DOHH2 (cell line): ENCODE data around the gene ACRV1.

ENCODE experiments used
- H3F3A ChIP-seq: fragments of 200-600 bp; sonication (generic), shearing (Covaris generic); 2 replicates; pipeline ENCODE4 v1.6.0; 2016; ENCODE audit warnings: antibody characterized with exemption, mild to moderate bottlenecking; ENCODE audit not compliant: control insufficient read depth, insufficient read depth
- H3K27ac ChIP-seq: fragments of 200-600 bp; sonication (generic); 2 replicates; pipeline ENCODE4 v1.5.1; 2014; ENCODE audit warnings: low read depth, mild to moderate bottlenecking, low read length, moderate library complexity
- H3K27me3 ChIP-seq: fragments of 200-600 bp; sonication (generic); 2 replicates; pipeline ENCODE4 v1.6.1; 2014; ENCODE audit warnings: mild to moderate bottlenecking, low read length, mixed read lengths; ENCODE audit not compliant: control insufficient read depth
- H3K36me3 ChIP-seq: fragments of 200-600 bp; sonication (generic); 2 replicates; pipeline ENCODE4 v1.6.1; 2014; ENCODE audit warnings: mild to moderate bottlenecking, low read length, moderate library complexity, mixed read lengths; ENCODE audit not compliant: control insufficient read depth
- H3K4me1 ChIP-seq: fragments of 200-600 bp; sonication (generic); 2 replicates; pipeline ENCODE4 v1.6.1; 2014; ENCODE audit warnings: mild to moderate bottlenecking, low read length, mixed read lengths; ENCODE audit not compliant: control insufficient read depth
- H3K4me2 ChIP-seq: fragments of 200-600 bp; sonication (generic); 2 replicates; pipeline ENCODE4 v1.6.0; 2014; ENCODE audit warnings: mild to moderate bottlenecking, low read length, moderate library complexity
- H3K4me3 ChIP-seq: fragments of 200-600 bp; sonication (generic); 2 replicates; pipeline ENCODE4 v1.5.1; 2014; ENCODE audit warnings: mild to moderate bottlenecking, low read length, mixed read lengths
- H3K79me2 ChIP-seq: fragments of 200-600 bp; sonication (generic); 2 replicates; pipeline ENCODE4 v1.6.1; 2014; ENCODE audit warnings: mild to moderate bottlenecking, low read length, mixed read lengths; ENCODE audit not compliant: control insufficient read depth
- H3K9me2 ChIP-seq: fragments of 200-600 bp; sonication (generic); replicated peaks from 2 replicates; pipeline ENCODE4 v1.6.1; 2014; ENCODE audit warnings: mild to moderate bottlenecking, low read length, mixed read lengths; ENCODE audit not compliant: control insufficient read depth
- H3K9me3 ChIP-seq: fragments of 200-600 bp; sonication (generic); 2 replicates; pipeline ENCODE4 v1.6.1; 2014; ENCODE audit warnings: antibody characterized with exemption, low read length, mixed read lengths; ENCODE audit not compliant: control insufficient read depth, insufficient read depth
- H4K20me1 ChIP-seq: fragments of 200-600 bp; sonication (generic); 2 replicates; pipeline ENCODE4 v1.6.0; 2014; ENCODE audit warnings: low read depth, mild to moderate bottlenecking, antibody characterized with exemption, low read length, moderate library complexity; ENCODE audit not compliant: control insufficient read depth, insufficient read depth
- CTCF ChIP-seq: fragments of 200-600 bp; sonication (generic); IDR thresholded peaks from one replicate; pipeline ENCODE4 v1.5.1; 2014; ENCODE audit warnings: antibody characterized with exemption, mild to moderate bottlenecking, low read depth, low read length; ENCODE audit not compliant: poor library complexity, severe bottlenecking
- EZH2phosphoT487 ChIP-seq: fragments of 200-600 bp; sonication (generic); IDR thresholded peaks from 2 replicates; pipeline ENCODE4 v1.6.1; 2017; ENCODE audit warnings: borderline replicate concordance, mild to moderate bottlenecking, antibody characterized with exemption, low read length, moderate library complexity, mixed read lengths

The ACRV1 gene

GRCh38 chr11:125637840-125638239 is 42.8 kb downstream of the ACRV1 start:
- H3K79me2 ChIP-seq, result peaks cover 48% of the 10 kb centered on the region
- H3K9me2 ChIP-seq, result no peaks in the 10 kb centered on the region
- peaks cover 8% of the 10 kb centered on the region; the same call in 1 of the 2 replicates for H3F3A ChIP-seq
- no peak for TF ChIP-seq EZH2phosphoT487
- peak; percentile 16 for TF ChIP-seq CTCF
- H3K27ac ChIP-seq, result no peak overlapping the region
- H3K27me3 ChIP-seq, result no peaks in the 10 kb centered on the region
- peaks cover 96% of the 10 kb centered on the region for H3K36me3 ChIP-seq
- no peaks in the 10 kb centered on the region for H3K4me1 ChIP-seq
- no peaks in the 10 kb centered on the region for H4K20me1 ChIP-seq
- no peak overlapping the region for H3K4me3 ChIP-seq
- H3K9me3 ChIP-seq, result no peaks in the 10 kb centered on the region
- H3K4me2 ChIP-seq, result no peak overlapping the region

GRCh38 chr11:125627236-125627910 is 53.3 kb downstream of the ACRV1 start:
- Histone ChIP-seq H3K9me2 (no peaks in the 10 kb centered on the region), H3K4me1 (peaks cover 31% of the 10 kb centered on the region), H4K20me1 (peaks cover 9% of the 10 kb centered on the region; the same call in 1 of the 2 replicates), H3K4me2 (peak overlapping the region; percentile 91), H3K4me3 (peak overlapping the region; percentile 81), H3K27ac (no peak overlapping the region), H3K36me3 (peaks cover 62% of the 10 kb centered on the region), H3K79me2 (peaks cover 71% of the 10 kb centered on the region), H3K9me3 (no peaks in the 10 kb centered on the region), H3K27me3 (no peaks in the 10 kb centered on the region), H3F3A (peaks cover 13% of the 10 kb centered on the region)
- TF ChIP-seq CTCF (no peak), EZH2phosphoT487 (no peak)

- peak; percentile 59 for TF ChIP-seq CTCF
- no peak for TF ChIP-seq EZH2phosphoT487
- H4K20me1 ChIP-seq, result peaks cover 9% of the 10 kb centered on the region; the same call in 1 of the 2 replicates
- H3K9me2 ChIP-seq, result no peaks in the 10 kb centered on the region
- no peaks in the 10 kb centered on the region for H3K9me3 ChIP-seq
- H3K4me3 ChIP-seq, result peak overlapping the region; percentile 81
- peaks cover 17% of the 10 kb centered on the region for H3F3A ChIP-seq
- H3K27me3 ChIP-seq, result no peaks in the 10 kb centered on the region
- peaks cover 31% of the 10 kb centered on the region for H3K4me1 ChIP-seq
- peaks cover 60% of the 10 kb centered on the region for H3K36me3 ChIP-seq
- peak overlapping the region; percentile 91 for H3K4me2 ChIP-seq
- peak overlapping the region; percentile 82 for H3K27ac ChIP-seq
- H3K79me2 ChIP-seq, result peaks cover 65% of the 10 kb centered on the region
Measured at GRCh38 chr11:125626288-125626950, 54.2 kb downstream of the ACRV1 start.
